ENCODE results near the gene OTOA. TPM values are rescaled to one million over a fixed set of nuclear protein-coding genes. Genes with fewer than 3 reads are reported as not detected.

OTOA gene
- total and polyA plus RNA-seq, 2 donors (not counting 3 experiments of a cell fraction or from before 2014, with no cell fraction given): 0.22 TPM; not detected in 1

DNA sequence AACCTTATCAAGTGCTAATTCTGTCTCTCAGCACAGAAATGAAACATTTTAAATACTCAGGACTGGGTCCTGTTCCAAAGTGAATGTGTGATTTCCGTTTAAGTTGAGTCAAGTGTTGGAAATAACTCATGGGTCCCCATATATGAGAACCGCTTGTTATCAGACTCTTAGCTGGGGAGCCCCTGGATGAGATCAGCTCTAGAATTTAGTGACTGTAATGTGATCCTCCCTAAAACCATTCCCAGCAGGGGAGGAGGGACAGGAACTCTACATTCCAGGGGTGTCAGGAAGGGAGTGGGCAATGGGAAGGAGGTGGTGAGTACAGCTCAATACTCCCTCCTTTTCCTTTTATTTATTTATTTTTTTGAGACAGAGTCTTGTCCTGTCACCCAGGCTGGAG lies 37.5 kb downstream of the OTOA start:
- DNase-seq (ENCODE audit: low read depth, low spot score): no peak
- no peak for FAIRE-seq
- intact Hi-C loops (cut with micrococcal nuclease): loop anchor here (10.0 kb wide), 1 partner anchor 104 kb away; no protein-coding TSS in a partner anchor
- no peaks in the 10 kb centered on the region for H3K9me3 ChIP-seq (replicated peaks; ENCODE audit: control insufficient read depth, insufficient read depth, low read length)
- no peak overlapping the region for H3K9ac ChIP-seq (replicated peaks; ENCODE audit: extremely low read depth, insufficient read depth, low read length)
- BruUV-seq (replicated peaks): no TSS peak
- no peaks in the 10 kb centered on the region for H3K79me2 ChIP-seq (ENCODE audit: control insufficient read depth, insufficient read depth, low read length)
- H3K36me3 ChIP-seq (ENCODE audit: control insufficient read depth in 2 of 2, extremely low read depth in 1 of 2, insufficient read depth in 2 of 2, low read length in 2 of 2): no peaks in the 10 kb centered on the region
- POLR2A ChIA-PET: no interaction called here
- no peak overlapping the region for H3K4me2 ChIP-seq (ENCODE audit: insufficient read depth, low read length)
- no peaks in the 10 kb centered on the region for H3K9me1 ChIP-seq (replicated peaks; ENCODE audit: control insufficient read depth, extremely low read depth, insufficient read depth, low read length)
- no peaks in the 10 kb centered on the region for H4K20me1 ChIP-seq (replicated peaks; ENCODE audit: control insufficient read depth, extremely low read depth, insufficient read depth, low read length)
- no peak for TF ChIP-seq POLR2A (IDR thresholded peaks at IDR 0.05; ENCODE audit: low read depth, low read length)
- no peak for TF ChIP-seq MYC (IDR thresholded peaks at IDR 0.05; ENCODE audit: low read depth, low read length)
- TF ChIP-seq JUN (IDR thresholded peaks at IDR 0.05; ENCODE audit: borderline replicate concordance, insufficient read depth, insufficient read length, low read depth): no peak
- no peak for TF ChIP-seq EZH2 (IDR thresholded peaks at IDR 0.05; ENCODE audit: borderline replicate concordance, low read depth, low read length, severe bottlenecking)
- no peak for TF ChIP-seq GATA2 (IDR thresholded peaks at IDR 0.05; ENCODE audit: insufficient read depth, insufficient read length, low read depth, low read length)
- no peak for TF ChIP-seq FOS (IDR thresholded peaks at IDR 0.05; ENCODE audit: borderline replicate concordance, insufficient read depth, low read length)
- TF ChIP-seq POLR2AphosphoS5 (IDR thresholded peaks at IDR 0.05; ENCODE audit: insufficient read depth, low read depth, low read length): no peak
- TF ChIP-seq, protein P1, sequence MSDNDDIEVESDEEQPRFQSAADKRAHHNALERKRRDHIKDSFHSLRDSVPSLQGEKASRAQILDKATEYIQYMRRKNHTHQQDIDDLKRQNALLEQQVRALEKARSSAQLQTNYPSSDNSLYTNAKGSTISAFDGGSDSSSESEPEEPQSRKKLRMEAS (IDR thresholded peaks at IDR 0.05; ENCODE audit: insufficient read depth, insufficient read length): no peak
- TF ChIP-seq, protein P2, sequence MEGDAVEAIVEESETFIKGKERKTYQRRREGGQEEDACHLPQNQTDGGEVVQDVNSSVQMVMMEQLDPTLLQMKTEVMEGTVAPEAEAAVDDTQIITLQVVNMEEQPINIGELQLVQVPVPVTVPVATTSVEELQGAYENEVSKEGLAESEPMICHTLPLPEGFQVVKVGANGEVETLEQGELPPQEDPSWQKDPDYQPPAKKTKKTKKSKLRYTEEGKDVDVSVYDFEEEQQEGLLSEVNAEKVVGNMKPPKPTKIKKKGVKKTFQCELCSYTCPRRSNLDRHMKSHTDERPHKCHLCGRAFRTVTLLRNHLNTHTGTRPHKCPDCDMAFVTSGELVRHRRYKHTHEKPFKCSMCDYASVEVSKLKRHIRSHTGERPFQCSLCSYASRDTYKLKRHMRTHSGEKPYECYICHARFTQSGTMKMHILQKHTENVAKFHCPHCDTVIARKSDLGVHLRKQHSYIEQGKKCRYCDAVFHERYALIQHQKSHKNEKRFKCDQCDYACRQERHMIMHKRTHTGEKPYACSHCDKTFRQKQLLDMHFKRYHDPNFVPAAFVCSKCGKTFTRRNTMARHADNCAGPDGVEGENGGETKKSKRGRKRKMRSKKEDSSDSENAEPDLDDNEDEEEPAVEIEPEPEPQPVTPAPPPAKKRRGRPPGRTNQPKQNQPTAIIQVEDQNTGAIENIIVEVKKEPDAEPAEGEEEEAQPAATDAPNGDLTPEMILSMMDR (IDR thresholded peaks at IDR 0.05; ENCODE audit: extremely low read depth in 1 of 2, insufficient read depth in 1 of 2, low read depth in 1 of 2, low read length in 2 of 2): no peak
- no peak overlapping the region for H3K4me3 ChIP-seq (replicated peaks in 1 of 3; ENCODE audit: insufficient read depth in 1 of 3, low read depth in 1 of 3, low read length in 3 of 3)
- no peak overlapping the region for H3K27ac ChIP-seq (ENCODE audit: insufficient read depth, low read depth, low read length)
- H3K27me3 ChIP-seq (ENCODE audit: control insufficient read depth in 2 of 2, insufficient read depth in 2 of 2, low read length in 2 of 2): no peaks in the 10 kb centered on the region
- H3K4me1 ChIP-seq (ENCODE audit: control insufficient read depth, extremely low read depth, insufficient read depth, low read length): no peaks in the 10 kb centered on the region
- CTCF ChIA-PET: interaction anchor here (0.7 to 0.8 kb wide), 2 partner anchors 108 to 444 kb away, joined by 3 read pairs; no protein-coding TSS in a partner anchor
- dilution Hi-C loops (cut with MboI; ENCODE audit: extremely low pct_ligation_motif_present, low sequenced_read_pairs): no loop called here
- no peak overlapping the region for H2AFZ ChIP-seq (ENCODE audit: low read depth, low read length)

Data from endothelial cell of umbilical vein (primary cell).